Measurements from ENCODE around the gene CC2D2A. TPM values are rescaled to one million over a fixed set of nuclear protein-coding genes. Genes with fewer than 3 reads are reported as not detected.

CC2D2A gene
- total RNA-seq, 1 experiment from 2014 or later: 3.6 TPM

GRCh38 chr4:15438939-15439524, 30.6 kb upstream of the CC2D2A start:
- intact Hi-C loops (cut with micrococcal nuclease; ENCODE audit: unreplicated experiment): no loop called here
- CTCF ChIA-PET: no interaction called here
- TF ChIP-seq TCF7L2 (IDR thresholded peaks at IDR 0.05; ENCODE audit: low read depth, low read length): no peak
- TF ChIP-seq, protein P1, sequence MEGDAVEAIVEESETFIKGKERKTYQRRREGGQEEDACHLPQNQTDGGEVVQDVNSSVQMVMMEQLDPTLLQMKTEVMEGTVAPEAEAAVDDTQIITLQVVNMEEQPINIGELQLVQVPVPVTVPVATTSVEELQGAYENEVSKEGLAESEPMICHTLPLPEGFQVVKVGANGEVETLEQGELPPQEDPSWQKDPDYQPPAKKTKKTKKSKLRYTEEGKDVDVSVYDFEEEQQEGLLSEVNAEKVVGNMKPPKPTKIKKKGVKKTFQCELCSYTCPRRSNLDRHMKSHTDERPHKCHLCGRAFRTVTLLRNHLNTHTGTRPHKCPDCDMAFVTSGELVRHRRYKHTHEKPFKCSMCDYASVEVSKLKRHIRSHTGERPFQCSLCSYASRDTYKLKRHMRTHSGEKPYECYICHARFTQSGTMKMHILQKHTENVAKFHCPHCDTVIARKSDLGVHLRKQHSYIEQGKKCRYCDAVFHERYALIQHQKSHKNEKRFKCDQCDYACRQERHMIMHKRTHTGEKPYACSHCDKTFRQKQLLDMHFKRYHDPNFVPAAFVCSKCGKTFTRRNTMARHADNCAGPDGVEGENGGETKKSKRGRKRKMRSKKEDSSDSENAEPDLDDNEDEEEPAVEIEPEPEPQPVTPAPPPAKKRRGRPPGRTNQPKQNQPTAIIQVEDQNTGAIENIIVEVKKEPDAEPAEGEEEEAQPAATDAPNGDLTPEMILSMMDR (IDR thresholded peaks at IDR 0.05): no peak
- TF ChIP-seq SIN3A (IDR thresholded peaks at IDR 0.05; ENCODE audit: borderline replicate concordance, insufficient read depth, low read depth, low read length): no peak
- TF ChIP-seq, protein P2, sequence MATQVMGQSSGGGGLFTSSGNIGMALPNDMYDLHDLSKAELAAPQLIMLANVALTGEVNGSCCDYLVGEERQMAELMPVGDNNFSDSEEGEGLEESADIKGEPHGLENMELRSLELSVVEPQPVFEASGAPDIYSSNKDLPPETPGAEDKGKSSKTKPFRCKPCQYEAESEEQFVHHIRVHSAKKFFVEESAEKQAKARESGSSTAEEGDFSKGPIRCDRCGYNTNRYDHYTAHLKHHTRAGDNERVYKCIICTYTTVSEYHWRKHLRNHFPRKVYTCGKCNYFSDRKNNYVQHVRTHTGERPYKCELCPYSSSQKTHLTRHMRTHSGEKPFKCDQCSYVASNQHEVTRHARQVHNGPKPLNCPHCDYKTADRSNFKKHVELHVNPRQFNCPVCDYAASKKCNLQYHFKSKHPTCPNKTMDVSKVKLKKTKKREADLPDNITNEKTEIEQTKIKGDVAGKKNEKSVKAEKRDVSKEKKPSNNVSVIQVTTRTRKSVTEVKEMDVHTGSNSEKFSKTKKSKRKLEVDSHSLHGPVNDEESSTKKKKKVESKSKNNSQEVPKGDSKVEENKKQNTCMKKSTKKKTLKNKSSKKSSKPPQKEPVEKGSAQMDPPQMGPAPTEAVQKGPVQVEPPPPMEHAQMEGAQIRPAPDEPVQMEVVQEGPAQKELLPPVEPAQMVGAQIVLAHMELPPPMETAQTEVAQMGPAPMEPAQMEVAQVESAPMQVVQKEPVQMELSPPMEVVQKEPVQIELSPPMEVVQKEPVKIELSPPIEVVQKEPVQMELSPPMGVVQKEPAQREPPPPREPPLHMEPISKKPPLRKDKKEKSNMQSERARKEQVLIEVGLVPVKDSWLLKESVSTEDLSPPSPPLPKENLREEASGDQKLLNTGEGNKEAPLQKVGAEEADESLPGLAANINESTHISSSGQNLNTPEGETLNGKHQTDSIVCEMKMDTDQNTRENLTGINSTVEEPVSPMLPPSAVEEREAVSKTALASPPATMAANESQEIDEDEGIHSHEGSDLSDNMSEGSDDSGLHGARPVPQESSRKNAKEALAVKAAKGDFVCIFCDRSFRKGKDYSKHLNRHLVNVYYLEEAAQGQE (IDR thresholded peaks at IDR 0.05; ENCODE audit: insufficient read depth in 1 of 2, low read depth in 2 of 2, low read length in 1 of 2): no peak
- no peak for TF ChIP-seq POLR2AphosphoS5 (IDR thresholded peaks at IDR 0.05; ENCODE audit: low read depth, low read length)
- DNase-seq (ENCODE audit: low read depth, low spot score) (no peak), ATAC-seq (no peak)
- H3K4me3 ChIP-seq (ENCODE audit: low read depth in 2 of 2, low read length in 2 of 2): no peak overlapping the region
- no peaks in the 10 kb centered on the region for H3K36me3 ChIP-seq (ENCODE audit: control insufficient read depth, insufficient read depth, low read length)
- H3K27me3 ChIP-seq (ENCODE audit: control insufficient read depth, insufficient read depth, low read length): no peaks in the 10 kb centered on the region
- no peaks in the 10 kb centered on the region for H3K9me3 ChIP-seq (ENCODE audit: control insufficient read depth, insufficient read depth, low read depth, low read length)
- no TSS peak for BruUV-seq (replicated peaks)
- H3K4me1 ChIP-seq (ENCODE audit: control insufficient read depth, insufficient read depth, low read length): no peaks in the 10 kb centered on the region
- POLR2A ChIA-PET: no interaction called here
- H3K27ac ChIP-seq (ENCODE audit: low read length): no peak overlapping the region
- in situ Hi-C loops (cut with HindIII; ENCODE audit: low pct_unique_long_range_greater_than_20kb, low sequenced_read_pairs): no loop called here

DNA sequence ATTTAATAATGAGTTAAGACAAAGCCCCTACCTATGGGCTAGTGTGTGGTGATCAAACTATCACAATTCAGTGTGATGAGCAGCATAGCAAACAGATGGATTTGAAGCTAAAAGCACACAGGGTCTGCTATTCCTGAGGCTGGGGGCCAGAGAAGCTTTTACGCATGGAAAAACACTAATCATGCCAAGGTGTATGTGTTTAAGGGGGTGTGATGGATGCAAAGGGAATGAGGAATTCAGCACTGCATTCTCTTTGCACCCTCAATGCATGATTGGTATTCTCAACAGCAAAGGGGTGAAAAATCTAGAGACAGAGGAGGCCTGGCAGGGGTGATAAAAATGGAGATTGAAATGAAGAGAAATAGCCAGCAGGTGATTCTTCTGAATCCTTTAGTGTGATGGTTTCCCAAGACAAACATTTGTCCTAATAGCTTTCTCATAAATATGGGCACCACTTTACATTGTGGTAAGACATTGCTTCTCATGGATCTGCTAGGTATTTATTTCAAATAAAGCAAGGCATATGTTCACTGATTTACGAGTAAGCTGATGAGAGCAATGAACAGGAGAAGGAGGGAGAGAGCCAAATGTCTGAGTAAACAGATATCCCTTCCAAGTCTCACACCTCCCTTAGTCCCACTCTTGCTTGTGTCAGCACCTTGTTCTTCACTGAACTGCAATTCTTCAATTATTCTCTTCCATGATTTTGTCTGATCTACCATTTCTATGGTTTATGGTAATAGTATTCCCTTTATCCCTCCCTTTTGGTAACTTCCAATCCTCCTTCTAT, 26.1 kb upstream of the CC2D2A start:
- POLR2A ChIA-PET: interaction anchor here (0.6 kb wide), 1 partner anchor 991 kb away, joined by 4 read pairs; no protein-coding TSS in a partner anchor
- ATAC-seq (no peak), DNase-seq (ENCODE audit: low read depth, low spot score) (no peak)
- H3K4me3 ChIP-seq (ENCODE audit: low read depth in 2 of 2, low read length in 2 of 2): no peak overlapping the region
- no peaks in the 10 kb centered on the region for H3K36me3 ChIP-seq (ENCODE audit: control insufficient read depth, insufficient read depth, low read length)
- CTCF ChIA-PET: no interaction called here
- no peaks in the 10 kb centered on the region for H3K27me3 ChIP-seq (ENCODE audit: control insufficient read depth, insufficient read depth, low read length)
- H3K4me1 ChIP-seq (ENCODE audit: control insufficient read depth, insufficient read depth, low read length): no peaks in the 10 kb centered on the region
- TF ChIP-seq, protein P1 (IDR thresholded peaks at IDR 0.05): no peak
- TF ChIP-seq TCF7L2 (IDR thresholded peaks at IDR 0.05; ENCODE audit: low read depth, low read length): no peak
- no peak for TF ChIP-seq POLR2AphosphoS5 (IDR thresholded peaks at IDR 0.05; ENCODE audit: low read depth, low read length)
- TF ChIP-seq, protein P2 (IDR thresholded peaks at IDR 0.05; ENCODE audit: insufficient read depth in 1 of 2, low read depth in 2 of 2, low read length in 1 of 2): no peak
- TF ChIP-seq SIN3A (IDR thresholded peaks at IDR 0.05; ENCODE audit: borderline replicate concordance, insufficient read depth, low read depth, low read length): no peak
- no TSS peak for BruUV-seq (replicated peaks)
- no peaks in the 10 kb centered on the region for H3K9me3 ChIP-seq (ENCODE audit: control insufficient read depth, insufficient read depth, low read depth, low read length)
- in situ Hi-C loops (cut with HindIII; ENCODE audit: low pct_unique_long_range_greater_than_20kb, low sequenced_read_pairs) (no loop called here), intact Hi-C loops (cut with micrococcal nuclease; ENCODE audit: unreplicated experiment) (no loop called here)
- no peak overlapping the region for H3K27ac ChIP-seq (ENCODE audit: low read length)

Data from Panc1 (cell line).